A549 (cell line): ENCODE measurements around the gene CHADL. TPM values are rescaled to one million over a fixed set of nuclear protein-coding genes. Genes with fewer than 3 reads are reported as not detected.
A peak's percentile ranks its signal among the peaks of the same experiment; 100 is the strongest.

Experiments used
- ATAC-seq, 2 experiments: fragments of 200-7000 bp in 1 of 2; fragments of >200 bp in 1 of 2; cut with Nextera tagmentation in 1 of 2; cut with Tn5 transposase in 1 of 2; 3 replicates each; pipeline versions ENCODE4 v1.8.0 to v1.9.1; 2018 to 2020; ENCODE audit warnings: mild to moderate bottlenecking in 1 of 2, moderate library complexity in 1 of 2
- CTCF ChIA-PET: fragments of 300-600 bp; sonication (Branson Sonifier 250); formaldehyde crosslinking; extraction: SDS; loops from one replicate; lab custom pipeline; 2021; ENCODE audit warnings: antibody characterized with exemption, inconsistent platforms; lab: Yijun Ruan, JAX
- POLR2A ChIA-PET: fragments of 350-600 bp; formaldehyde crosslinking; extraction: SDS; loops from one replicate; lab custom pipeline; 2021; ENCODE audit warnings: antibody characterized with exemption, inconsistent platforms; lab: Yijun Ruan, JAX
- DNase-seq, 2 experiments: peaks; one replicate each; pipeline versions ENCODE4 v3.0.0 to v3.0.0-alpha.2; 2011 to 2016; ENCODE audit warnings: low read depth in 1 of 2, low spot score in 1 of 2
- FAIRE-seq: peaks from 2 replicates; lab custom pipeline; 2011; peaks lifted over from hg19 to GRCh38; lab: Jason Lieb, UNC
- H3K27ac ChIP-seq, 2 experiments: fragments of >200 bp; sonication (Bioruptor Twin); formaldehyde crosslinking; 3 replicates each; pipeline ENCODE4 v1.5.1; 2016 to 2017
- H3K4me1 ChIP-seq: fragments of >200 bp; sonication (Bioruptor Twin); formaldehyde crosslinking; 3 replicates; pipeline ENCODE4 v1.6.1; 2016
- H3K4me2 ChIP-seq: fragments of >200 bp; sonication (Bioruptor Twin); formaldehyde crosslinking; 3 replicates; pipeline ENCODE4 v1.6.1; 2016
- H3K4me3 ChIP-seq: fragments of >200 bp; sonication (Bioruptor Twin); formaldehyde crosslinking; 3 replicates; pipeline ENCODE4 v1.5.1; 2016
- H3K9me3 ChIP-seq: fragments of >200 bp; sonication (Bioruptor Twin); formaldehyde crosslinking; 3 replicates; pipeline ENCODE4 v1.6.1; 2016
- ATOH8 ChIP-seq: fragments of 250-450 bp; sonication (Bioruptor Pico); IDR thresholded peaks from 2 replicates; pipeline ENCODE4 v1.5.0; 2020; ENCODE audit warnings: low read depth, mild to moderate bottlenecking, moderate library complexity
- BHLHE40 ChIP-seq: IDR thresholded peaks from 2 replicates; pipeline ENCODE4 v1.6.1; 2012; ENCODE audit warnings: low read depth, low read length, inconsistent platforms
- CHD4 ChIP-seq: fragments of 200-600 bp; sonication (generic); IDR thresholded peaks from 2 replicates; pipeline ENCODE4 v1.6.1; 2016; ENCODE audit warnings: antibody characterized with exemption, mild to moderate bottlenecking, borderline replicate concordance
- CTCF ChIP-seq: fragments of >200 bp; sonication (Bioruptor Twin); formaldehyde crosslinking; IDR thresholded peaks from 3 replicates; pipeline ENCODE4 v1.5.1; 2016
- EP300 ChIP-seq, 2 experiments: fragments of >200 bp; sonication (Bioruptor Twin); formaldehyde crosslinking; IDR thresholded peaks; 2 replicates in 1 of 2; 3 replicates in 1 of 2; pipeline ENCODE4 v1.6.1; 2016 to 2017
- FOSL2 ChIP-seq, 2 experiments: fragments of 450-650 bp in 1 of 2; fragments of >200 bp in 1 of 2; sonication (Bioruptor Twin) in 1 of 2; formaldehyde crosslinking; IDR thresholded peaks; 2 replicates each; pipeline versions ENCODE4 v1.5.0 to v1.6.1; 2016 to 2020; ENCODE audit warnings: mild to moderate bottlenecking in 1 of 2, moderate library complexity in 1 of 2
- GATA3 ChIP-seq: IDR thresholded peaks from 2 replicates; pipeline ENCODE4 v1.6.1; 2012; ENCODE audit warnings: borderline replicate concordance
- HDAC2 ChIP-seq: fragments of 200-600 bp; sonication (generic); IDR thresholded peaks from 2 replicates; pipeline ENCODE4 v1.6.1; 2016
- HMGXB4 ChIP-seq: fragments of 250-450 bp; sonication (Bioruptor Pico); IDR thresholded peaks from 2 replicates; pipeline ENCODE4 v1.5.0; 2021; ENCODE audit warnings: mild to moderate bottlenecking, moderate library complexity, borderline replicate concordance
- JUNB ChIP-seq: fragments of >200 bp; sonication (Bioruptor Twin); formaldehyde crosslinking; IDR thresholded peaks from 2 replicates; pipeline ENCODE4 v1.6.1; 2016
- MAZ ChIP-seq: fragments of 150-350 bp; IDR thresholded peaks from 2 replicates; pipeline ENCODE4 v1.6.1; 2014; ENCODE audit warnings: antibody characterized with exemption, low read depth, low read length, borderline replicate concordance
- NFE2L2 ChIP-seq: fragments of 150-350 bp; conservative IDR thresholded peaks from 2 replicates; pipeline ENCODE4 v1.6.1; 2014; ENCODE audit warnings: low read length
- NPAS2 ChIP-seq: fragments of 250-450 bp; sonication (Bioruptor Pico); IDR thresholded peaks from 2 replicates; pipeline ENCODE4 v1.8.0; 2022; ENCODE audit warnings: mild to moderate bottlenecking, moderate library complexity, borderline replicate concordance
- RCOR1 ChIP-seq: fragments of 150-350 bp; IDR thresholded peaks from 2 replicates; pipeline ENCODE4 v1.6.1; 2014; ENCODE audit warnings: antibody characterized with exemption, low read length, low read depth
- RFX5 ChIP-seq: fragments of 450-650 bp; IDR thresholded peaks from 2 replicates; pipeline ENCODE4 v1.7.1; 2014; ENCODE audit warnings: antibody characterized with exemption, mild to moderate bottlenecking, moderate library complexity
- RNF2 ChIP-seq: fragments of 200-600 bp; sonication (generic); IDR thresholded peaks from 2 replicates; pipeline ENCODE4 v1.6.1; 2016; ENCODE audit warnings: low read depth, mild to moderate bottlenecking, antibody characterized with exemption, moderate library complexity, borderline replicate concordance
- TFCP2L1 ChIP-seq: fragments of 250-450 bp; sonication (Bioruptor Pico); IDR thresholded peaks from 2 replicates; pipeline ENCODE4 v1.5.0; 2021; ENCODE audit warnings: mild to moderate bottlenecking
- ZFP36 ChIP-seq: fragments of 450-650 bp; IDR thresholded peaks from 2 replicates; pipeline ENCODE4 v1.6.1; 2014; ENCODE audit warnings: borderline replicate concordance; ENCODE audit not compliant: partially characterized antibody
- WGBS: methylation state at CpG from one replicate; pipeline ENCODE4 v1.1.6; 2017; ENCODE audit errors: missing lambda C conversion rate; 5-methylcytosine and 5-hydroxymethylcytosine counted together
- polyA plus RNA-seq, 4 experiments: library from polyadenylated mRNA; depleted of rRNA in 3 of 4; stranded (reverse); fragments of >200 nt; fragmentation: RNase III in 1 of 4; extraction: RNeasy Plus Mini Kit Qiagen cat#74134 plus additional on column Dnase treatment in 1 of 4; gene quantifications; 2 replicates in 3 of 4; 3 replicates in 1 of 4; pipeline ENCODE4 v1.2.3, GENCODE V29; 2011 to 2017

CHADL gene
- polyA plus RNA-seq, 2 of the 4 experiments (the other 2 are of a cell fraction), result not detected

GRCh38 chr22:41204066-41204465, 36.7 kb downstream of the CHADL start:
- CTCF ChIA-PET, result no interaction called here
- FAIRE-seq, result no peak

GRCh38 chr22:41203118-41203517, 37.6 kb downstream of the CHADL start:
- no peak overlapping the region for H3K4me2 ChIP-seq
- WGBS, result 78% methylated on average over 2 of the region's 2 CpGs
- TF ChIP-seq EP300 (IDR thresholded peaks at IDR 0.05), result no peak
- TF ChIP-seq NPAS2 (CRISPR knock-in tag), result no peak
- no peak for TF ChIP-seq BHLHE40
- no peak for TF ChIP-seq MAZ
- no peak for TF ChIP-seq NFE2L2
- no peak for TF ChIP-seq RNF2
- TF ChIP-seq ZFP36, result no peak
- H3K4me1 ChIP-seq, result no peaks in the 10 kb centered on the region
- ATAC-seq (no peak), FAIRE-seq (no peak), DNase-seq (no peak)
- H3K4me3 ChIP-seq, result no peak overlapping the region
- H3K9me3 ChIP-seq, result no peaks in the 10 kb centered on the region
- ChIA-PET POLR2A (no interaction called here), CTCF (no interaction called here)
- no peak overlapping the region for H3K27ac ChIP-seq

More at GRCh38 chr22:41204066-41204465, 36.7 kb downstream of the CHADL start:
- no peak overlapping the region for H3K4me2 ChIP-seq
- no peak overlapping the region for H3K4me3 ChIP-seq
- DNase-seq (no peak), ATAC-seq (no peak)
- WGBS, result 37% methylated on average over 6 of the region's 6 CpGs
- H3K27ac ChIP-seq, result no peak overlapping the region
- POLR2A ChIA-PET, result no interaction called here
- H3K4me1 ChIP-seq, result no peaks in the 10 kb centered on the region
- TF ChIP-seq RFX5 (no peak), JUNB (no peak), HMGXB4 (CRISPR knock-in tag) (no peak), HDAC2 (no peak)
- H3K9me3 ChIP-seq, result no peaks in the 10 kb centered on the region

GRCh38 chr22:41201141-41201540, 39.6 kb downstream of the CHADL start:
- POLR2A ChIA-PET, result no interaction called here
- no peak overlapping the region for H3K27ac ChIP-seq
- 62% methylated on average over 10 of the region's 10 CpGs for WGBS
- FAIRE-seq (no peak), ATAC-seq (no peak), DNase-seq (no peak)
- TF ChIP-seq TFCP2L1 (no peak), FOSL2 (IDR thresholded peaks at IDR 0.05) (no peak), FOSL2 (CRISPR knock-in tag; IDR thresholded peaks at IDR 0.05) (no peak), RCOR1 (no peak)
- no peaks in the 10 kb centered on the region for H3K4me1 ChIP-seq
- H3K4me2 ChIP-seq, result no peak overlapping the region
- CTCF ChIA-PET, result no interaction called here
- H3K4me3 ChIP-seq, result no peak overlapping the region
- no peaks in the 10 kb centered on the region for H3K9me3 ChIP-seq

GRCh38 chr22:41198027-41198580, 42.6 kb downstream of the CHADL start:
- peak overlapping the region in 1 of 2 experiments; percentile 88; a peak in 3 of 6 replicates for H3K27ac ChIP-seq
- WGBS, result 3% methylated on average over 9 of the region's 9 CpGs
- peak overlapping the region; percentile 87 for H3K4me2 ChIP-seq
- ChIA-PET POLR2A (interaction anchor here (0.6 kb wide), 4 partner anchors 10 to 297 kb away, joined by 3 to 6 read pairs (median 6); no protein-coding TSS in a partner anchor), CTCF (interaction anchor here (0.6 to 1.3 kb wide), 6 partner anchors 17 to 275 kb away, joined by 3 read pairs; no protein-coding TSS in a partner anchor)
- H3K4me3 ChIP-seq, result peak overlapping the region; percentile 78
- ATAC-seq (peak; percentile 58 to 75; a peak in 3 of 6 replicates), DNase-seq (no peak), FAIRE-seq (no peak)
- no peaks in the 10 kb centered on the region for H3K9me3 ChIP-seq
- H3K4me1 ChIP-seq, result no peaks in the 10 kb centered on the region
- TF ChIP-seq CHD4, result no peak
- TF ChIP-seq RCOR1, result no peak
- no peak for TF ChIP-seq GATA3
- TF ChIP-seq CTCF, result no peak
- TF ChIP-seq ATOH8 (CRISPR knock-in tag), result no peak
